CD14-positive monocyte (primary cell): ENCODE data around the gene F11. TPM values are rescaled to one million over a fixed set of nuclear protein-coding genes. Genes with fewer than 3 reads are reported as not detected.

Source experiments
- DNase-seq, 3 donors: peaks; one replicate each; pipeline ENCODE4 v3.0.0-alpha.2; 2011 to 2022
- H2AFZ ChIP-seq: 2 replicates; pipeline ENCODE4 v1.6.0; 2012; ENCODE audit warnings: mild to moderate bottlenecking, low read depth, low read length, inconsistent platforms; ENCODE audit not compliant: insufficient read depth, poor library complexity, severe bottlenecking
- H3K27ac ChIP-seq, 2 donors: 1 replicate in 1 of 2; 2 replicates in 1 of 2; pipeline ENCODE4 v1.5.1; 2012 to 2013; ENCODE audit warnings: low read length in 2 of 2, control low read depth in 1 of 2, inconsistent platforms in 1 of 2, low read depth in 1 of 2, mild to moderate bottlenecking in 1 of 2
- H3K27me3 ChIP-seq, 2 donors: one replicate each; pipeline versions ENCODE4 v1.6.0 to v1.6.1; 2011 to 2013; ENCODE audit warnings: low read length in 2 of 2; ENCODE audit not compliant: control insufficient read depth in 2 of 2, insufficient read depth in 2 of 2
- H3K36me3 ChIP-seq, 2 donors: replicated peaks in 1 of 2; 1 replicate in 1 of 2; 2 replicates in 1 of 2; pipeline versions ENCODE4 v1.5.1 to v1.6.1; 2012 to 2013; ENCODE audit warnings: low read length in 2 of 2, control low read depth in 1 of 2, inconsistent platforms in 1 of 2, mild to moderate bottlenecking in 1 of 2; ENCODE audit not compliant: insufficient read depth in 2 of 2, control insufficient read depth in 1 of 2
- H3K4me1 ChIP-seq, 2 donors: 1 replicate in 1 of 2; 2 replicates in 1 of 2; pipeline versions ENCODE4 v1.5.1 to v1.6.1; 2012 to 2013; ENCODE audit warnings: low read length in 2 of 2, control low read depth in 1 of 2, inconsistent platforms in 1 of 2, mild to moderate bottlenecking in 1 of 2, moderate library complexity in 1 of 2; ENCODE audit not compliant: insufficient read depth in 2 of 2, control insufficient read depth in 1 of 2
- H3K4me2 ChIP-seq: replicated peaks from 2 replicates; pipeline ENCODE3; 2012; ENCODE audit warnings: low read length, moderate library complexity, mild to moderate bottlenecking; ENCODE audit not compliant: poor library complexity, severe bottlenecking; ENCODE audit errors: extremely low read depth
- H3K4me3 ChIP-seq, 3 experiments: fragments of 200-600 bp in 1 of 3; sonication (generic) in 1 of 3; replicated peaks in 1 of 3; 1 replicate in 2 of 3; 2 replicates in 1 of 3; pipeline ENCODE4 v1.5.1; 2011 to 2013; ENCODE audit warnings: low read length in 3 of 3, mild to moderate bottlenecking in 3 of 3, control low read depth in 2 of 3, low read depth in 2 of 3, inconsistent platforms in 1 of 3, moderate library complexity in 1 of 3
- H3K79me2 ChIP-seq: 2 replicates; pipeline ENCODE4 v1.6.0; 2012; ENCODE audit warnings: mild to moderate bottlenecking, control low read depth, inconsistent platforms, low read length, moderate library complexity; ENCODE audit not compliant: insufficient read depth
- H3K9ac ChIP-seq: 2 replicates; pipeline ENCODE4 v1.6.0; 2017; ENCODE audit warnings: low read length, mild to moderate bottlenecking; ENCODE audit not compliant: insufficient read depth, poor library complexity, severe bottlenecking
- H3K9me3 ChIP-seq, 2 donors: replicated peaks in 1 of 2; 1 replicate in 1 of 2; 2 replicates in 1 of 2; pipeline versions ENCODE4 v1.5.1 to v1.6.1; 2012 to 2013; ENCODE audit warnings: low read length in 2 of 2, control low read depth in 1 of 2; ENCODE audit not compliant: control insufficient read depth in 1 of 2, insufficient read depth in 1 of 2
- H4K20me1 ChIP-seq: 2 replicates; pipeline ENCODE4 v1.6.0; 2012; ENCODE audit warnings: mild to moderate bottlenecking, low read length, control low read depth, moderate library complexity; ENCODE audit not compliant: insufficient read depth
- H3K27ac Mint-ChIP-seq, 7 donors: one replicate each; pipeline ENCODE4 v1.8.0; 2020; ENCODE audit warnings: mild to moderate bottlenecking in 7 of 7, mixed read lengths in 7 of 7, moderate library complexity in 6 of 7, inconsistent platforms in 2 of 7
- H3K27me3 Mint-ChIP-seq, 3 donors: one replicate each; pipeline ENCODE4 v1.8.0; 2021 to 2022; ENCODE audit warnings: low read depth in 3 of 3, mild to moderate bottlenecking in 3 of 3, mixed read lengths in 3 of 3, moderate library complexity in 3 of 3, inconsistent platforms in 1 of 3
- H3K36me3 Mint-ChIP-seq, 2 donors: one replicate each; pipeline ENCODE4 v1.8.0; 2020; ENCODE audit warnings: mixed read lengths in 2 of 2, inconsistent platforms in 1 of 2, mild to moderate bottlenecking in 1 of 2
- H3K4me1 Mint-ChIP-seq: one replicate; pipeline ENCODE4 v1.8.0; 2020; ENCODE audit warnings: mild to moderate bottlenecking, mixed read lengths
- H3K4me3 Mint-ChIP-seq, 2 donors: one replicate each; pipeline ENCODE4 v1.8.0; 2020; ENCODE audit warnings: mild to moderate bottlenecking in 2 of 2, mixed read lengths in 2 of 2, moderate library complexity in 1 of 2
- H3K9me3 Mint-ChIP-seq, 7 donors: one replicate each; pipeline ENCODE4 v1.8.0; 2020 to 2022; ENCODE audit warnings: mixed read lengths in 7 of 7, mild to moderate bottlenecking in 6 of 7, moderate library complexity in 6 of 7, inconsistent platforms in 2 of 7
- CTCF ChIP-seq: fragments of 200-600 bp; IDR thresholded peaks from one replicate; pipeline ENCODE4 v1.8.0; 2022; ENCODE audit warnings: antibody characterized with exemption, mild to moderate bottlenecking
- WGBS: methylation state at CpG from one replicate; pipeline ENCODE4 v1.1.5; 2013; ENCODE audit warnings: missing lambda C conversion rate; ENCODE audit not compliant: insufficient coverage; 5-methylcytosine and 5-hydroxymethylcytosine counted together
- intact Hi-C, 2 donors: fragments of 100-400 bp; cut with micrococcal nuclease; formaldehyde crosslinking; loops; one replicate each; pipeline versions ENCODE4 v1.15.0 to v1.15.1; 2023
- polyA plus RNA-seq, 3 donors: library from polyadenylated mRNA; depleted of rRNA in 1 of 3; unstranded in 2 of 3; stranded (reverse) in 1 of 3; fragments of 300-500 nt in 2 of 3; fragments of >200 nt in 1 of 3; fragmentation: Illumina TruSeq in 2 of 3; gene quantifications; 1 replicate in 2 of 3; 2 replicates in 1 of 3; pipeline ENCODE4 v1.2.3, GENCODE V29; 2012 to 2021

Gene F11
- polyA plus RNA-seq, 3 donors: not detected

GRCh38 chr4:186248643-186249042 is 17.3 kb upstream of the F11 start:
- Mint-ChIP-seq H3K4me1 (no peaks in the 10 kb centered on the region), H3K27ac (no peak overlapping the region), H3K27me3 (peaks cover 1 to 2% (median 1%) of the 10 kb centered on the region in 3 donors), H3K36me3 (no peaks in the 10 kb centered on the region), H3K9me3 (peaks cover 4 to 16% (median 13%) of the 10 kb centered on the region in 7 donors), H3K4me3 (no peak overlapping the region)
- no peak overlapping the region for H2AFZ ChIP-seq
- H3K4me3 ChIP-seq: no peak overlapping the region
- H3K79me2 ChIP-seq: no peaks in the 10 kb centered on the region
- no peak overlapping the region for H3K9ac ChIP-seq
- no peak overlapping the region for H3K4me2 ChIP-seq
- H3K27me3 ChIP-seq: no peaks in the 10 kb centered on the region
- no peaks in the 10 kb centered on the region for H4K20me1 ChIP-seq
- WGBS: no CpG with 5 or more reads among the region's 1 CpG
- no peak for TF ChIP-seq CTCF
- no peaks in the 10 kb centered on the region for H3K36me3 ChIP-seq
- no peak overlapping the region for H3K27ac ChIP-seq
- no peak for DNase-seq
- peaks cover 0 to 7% of the 10 kb centered on the region in 2 donors for H3K9me3 ChIP-seq
- H3K4me1 ChIP-seq: no peaks in the 10 kb centered on the region
- intact Hi-C loops: no loop called here

- Mint-ChIP-seq H3K27ac (peak overlapping the region in 1 of 7 donors; percentile 47), H3K9me3 (peaks cover 4 to 16% (median 15%) of the 10 kb centered on the region in 7 donors), H3K27me3 (peaks cover 1 to 2% (median 1%) of the 10 kb centered on the region in 3 donors), H3K4me1 (no peaks in the 10 kb centered on the region), H3K4me3 (no peak overlapping the region), H3K36me3 (no peaks in the 10 kb centered on the region)
- Histone ChIP-seq H3K27ac (no peak overlapping the region), H3K4me3 (no peak overlapping the region), H2AFZ (no peak overlapping the region), H4K20me1 (no peaks in the 10 kb centered on the region), H3K4me2 (no peak overlapping the region), H3K27me3 (no peaks in the 10 kb centered on the region), H3K9me3 (peaks cover 0 to 3% of the 10 kb centered on the region in 2 donors), H3K79me2 (no peaks in the 10 kb centered on the region), H3K36me3 (no peaks in the 10 kb centered on the region), H3K9ac (no peak overlapping the region), H3K4me1 (no peaks in the 10 kb centered on the region)
- no peak for TF ChIP-seq CTCF
- WGBS: 83% methylated on average over 3 of the region's 8 CpGs
- intact Hi-C loops: no loop called here
- DNase-seq: no peak
Measured at GRCh38 chr4:186249785-186250754, 15.9 kb upstream of the F11 start.
